HUES48 (cell line): Measurements from ENCODE around the gene RARRES1.
A peak's percentile ranks its signal among the peaks of the same experiment; 100 is the strongest.

Experiments
- H3K27ac ChIP-seq: one replicate; pipeline ENCODE4 v1.7.0; 2013; ENCODE audit warnings: low read depth, low read length, inconsistent platforms
- H3K27me3 ChIP-seq: 2 replicates; pipeline ENCODE4 v1.6.1; 2013; ENCODE audit warnings: mild to moderate bottlenecking, low read length; ENCODE audit not compliant: control insufficient read depth, insufficient read depth
- H3K36me3 ChIP-seq: 2 replicates; pipeline ENCODE4 v1.6.1; 2013; ENCODE audit warnings: low read length; ENCODE audit not compliant: control insufficient read depth, insufficient read depth
- H3K4me1 ChIP-seq: 2 replicates; pipeline ENCODE4 v1.6.1; 2013; ENCODE audit warnings: mild to moderate bottlenecking, low read length; ENCODE audit not compliant: control insufficient read depth, insufficient read depth
- H3K4me3 ChIP-seq: 2 replicates; pipeline ENCODE4 v1.5.1; 2013; ENCODE audit warnings: mild to moderate bottlenecking, low read depth, low read length
- H3K9ac ChIP-seq: 2 replicates; pipeline ENCODE4 v1.6.1; 2013; ENCODE audit warnings: mild to moderate bottlenecking, low read depth, low read length, moderate library complexity
- H3K9me3 ChIP-seq: 2 replicates; pipeline ENCODE4 v1.6.1; 2013; ENCODE audit warnings: low read length; ENCODE audit not compliant: control insufficient read depth, insufficient read depth

RARRES1 gene

DNA sequence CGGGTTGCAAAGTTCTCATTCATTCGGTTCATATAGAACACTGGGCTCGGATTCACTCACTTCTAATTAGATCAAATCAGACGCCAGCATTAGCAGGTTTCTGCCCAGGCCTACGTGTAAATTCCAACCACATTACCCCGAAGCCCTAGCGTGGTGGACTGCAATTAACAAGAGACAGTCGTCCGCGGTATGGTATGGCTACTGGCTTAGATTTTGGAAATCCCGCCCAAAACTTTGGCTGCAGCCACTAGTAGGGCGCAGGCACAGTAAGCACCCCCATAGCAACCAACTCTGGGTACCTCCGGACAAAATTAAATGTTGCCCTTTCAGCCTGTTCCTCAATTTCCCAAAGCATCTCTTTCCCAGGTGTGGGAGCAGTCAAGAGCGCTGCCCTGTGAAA is 771 bp downstream of the RARRES1 start:
- Histone ChIP-seq H3K9me3 (no peaks in the 10 kb centered on the region), H3K4me1 (peaks cover 5% of the 10 kb centered on the region; the same call in 1 of the 2 replicates), H3K9ac (no peak overlapping the region), H3K4me3 (peak overlapping the region; percentile 62), H3K27ac (no peak overlapping the region), H3K27me3 (peaks cover 22% of the 10 kb centered on the region), H3K36me3 (no peaks in the 10 kb centered on the region)

GRCh38 chr3:158728851-158729250 is 3.4 kb downstream of the RARRES1 start:
- Histone ChIP-seq H3K27ac (no peak overlapping the region), H3K27me3 (peaks cover 22% of the 10 kb centered on the region), H3K4me3 (no peak overlapping the region), H3K36me3 (no peaks in the 10 kb centered on the region), H3K4me1 (peaks cover 5% of the 10 kb centered on the region), H3K9ac (no peak overlapping the region), H3K9me3 (no peaks in the 10 kb centered on the region)

DNA sequence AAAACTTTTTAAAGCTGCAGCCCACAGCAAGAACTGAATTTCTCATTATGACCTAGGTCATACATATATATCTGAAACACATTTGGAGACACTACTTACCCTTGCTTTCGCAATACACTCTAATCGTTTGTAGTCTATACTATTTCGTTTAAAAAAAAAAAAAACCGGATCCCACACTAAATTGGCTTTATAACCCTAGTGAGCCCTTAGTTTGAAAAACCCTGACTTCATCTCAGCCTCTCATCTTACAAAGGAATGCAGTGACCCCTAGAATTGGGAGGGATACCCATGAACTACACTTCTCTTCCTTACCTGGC is 4.2 kb downstream of the RARRES1 start:
- peaks cover 5% of the 10 kb centered on the region for H3K4me1 ChIP-seq
- H3K27me3 ChIP-seq = peaks cover 21% of the 10 kb centered on the region
- no peak overlapping the region for H3K4me3 ChIP-seq
- no peaks in the 10 kb centered on the region for H3K9me3 ChIP-seq
- no peak overlapping the region for H3K9ac ChIP-seq
- H3K27ac ChIP-seq = no peak overlapping the region
- H3K36me3 ChIP-seq = no peaks in the 10 kb centered on the region

- no peak overlapping the region for H3K4me3 ChIP-seq
- peaks cover 16% of the 10 kb centered on the region for H3K27me3 ChIP-seq
- no peak overlapping the region for H3K9ac ChIP-seq
- H3K4me1 ChIP-seq = peaks cover 5% of the 10 kb centered on the region
- H3K36me3 ChIP-seq = no peaks in the 10 kb centered on the region
- no peak overlapping the region for H3K27ac ChIP-seq
- H3K9me3 ChIP-seq = no peaks in the 10 kb centered on the region
These were observed 4.8 kb downstream of the RARRES1 start for GRCh38 chr3:158727206-158728060.

GRCh38 chr3:158725348-158726011 is 6.8 kb downstream of the RARRES1 start:
- Histone ChIP-seq H3K9ac (no peak overlapping the region), H3K9me3 (no peaks in the 10 kb centered on the region), H3K4me3 (no peak overlapping the region), H3K27me3 (no peaks in the 10 kb centered on the region), H3K4me1 (no peaks in the 10 kb centered on the region; the same call in 1 of the 2 replicates), H3K27ac (no peak overlapping the region), H3K36me3 (no peaks in the 10 kb centered on the region)

DNA sequence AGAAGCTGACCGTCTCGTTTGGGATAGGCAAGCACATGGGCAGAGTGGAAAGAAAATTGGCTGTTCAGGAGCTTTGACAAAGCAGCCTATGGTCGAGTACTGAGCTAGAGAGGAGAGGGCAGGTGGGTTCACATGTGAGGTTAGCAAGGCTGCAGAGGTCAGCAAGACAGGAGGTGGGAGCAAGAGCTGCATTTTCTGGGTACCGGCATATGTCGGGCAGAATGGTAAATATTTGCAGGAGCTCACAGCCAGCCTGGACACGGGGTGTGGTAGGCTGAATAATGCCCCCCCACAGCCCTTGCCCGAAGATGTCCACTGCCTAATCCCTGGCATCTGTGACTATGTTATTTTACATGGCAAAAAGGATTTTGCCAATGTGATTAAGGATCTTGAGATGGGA is 8.3 kb downstream of the RARRES1 start:
- H3K36me3 ChIP-seq = no peaks in the 10 kb centered on the region
- no peaks in the 10 kb centered on the region; the same call in 1 of the 2 replicates for H3K4me1 ChIP-seq
- no peak overlapping the region for H3K9ac ChIP-seq
- H3K27ac ChIP-seq = no peak overlapping the region
- no peaks in the 10 kb centered on the region for H3K27me3 ChIP-seq
- no peak overlapping the region for H3K4me3 ChIP-seq
- no peaks in the 10 kb centered on the region for H3K9me3 ChIP-seq

- no peaks in the 10 kb centered on the region; the same call in 1 of the 2 replicates for H3K4me1 ChIP-seq
- H3K27ac ChIP-seq = no peak overlapping the region
- no peaks in the 10 kb centered on the region for H3K27me3 ChIP-seq
- H3K36me3 ChIP-seq = no peaks in the 10 kb centered on the region
- H3K4me3 ChIP-seq = no peak overlapping the region
- H3K9me3 ChIP-seq = no peaks in the 10 kb centered on the region
- no peak overlapping the region for H3K9ac ChIP-seq
These were observed 10.1 kb downstream of the RARRES1 start for GRCh38 chr3:158722108-158722507.

- Histone ChIP-seq H3K4me3 (no peak overlapping the region), H3K9me3 (no peaks in the 10 kb centered on the region), H3K27ac (no peak overlapping the region), H3K9ac (no peak overlapping the region), H3K36me3 (no peaks in the 10 kb centered on the region), H3K27me3 (no peaks in the 10 kb centered on the region), H3K4me1 (no peaks in the 10 kb centered on the region)
These were observed 13.6 kb downstream of the RARRES1 start for GRCh38 chr3:158718490-158719170.

- no peaks in the 10 kb centered on the region for H3K9me3 ChIP-seq
- no peaks in the 10 kb centered on the region for H3K36me3 ChIP-seq
- H3K4me1 ChIP-seq = peaks cover 7% of the 10 kb centered on the region; the same call in 1 of the 2 replicates
- no peak overlapping the region for H3K27ac ChIP-seq
- H3K4me3 ChIP-seq = no peak overlapping the region
- no peak overlapping the region for H3K9ac ChIP-seq
- H3K27me3 ChIP-seq = no peaks in the 10 kb centered on the region
These were observed 14.7 kb downstream of the RARRES1 start for GRCh38 chr3:158717576-158717975.

DNA sequence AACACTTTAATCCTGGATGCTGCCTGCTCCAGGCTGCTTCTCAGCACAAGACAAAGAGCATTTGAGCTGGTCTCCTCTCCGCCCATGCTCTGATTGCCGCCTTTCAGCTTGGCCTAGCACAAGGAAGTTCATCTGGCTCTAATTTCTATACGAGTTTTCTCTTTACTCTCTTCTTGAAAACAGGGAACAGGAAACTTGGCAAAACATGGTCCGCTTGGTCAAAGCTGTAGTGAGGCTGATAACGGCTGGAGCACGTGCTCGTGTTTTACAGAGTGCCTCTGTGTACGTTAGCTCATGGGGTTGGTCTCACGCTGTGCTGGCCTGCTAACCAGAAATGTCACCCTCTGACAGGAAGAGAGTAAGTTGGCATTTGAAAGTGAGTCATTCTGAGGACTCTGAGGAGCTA is 19.2 kb downstream of the RARRES1 start:
- Histone ChIP-seq H3K27me3 (no peaks in the 10 kb centered on the region), H3K4me3 (no peak overlapping the region), H3K4me1 (peaks cover 10% of the 10 kb centered on the region; the same call in 1 of the 2 replicates), H3K9ac (0 out of 2 replicates have a peak overlapping the region, but pooled peaks have one; percentile 9), H3K9me3 (no peaks in the 10 kb centered on the region), H3K36me3 (peaks cover 21% of the 10 kb centered on the region), H3K27ac (peak overlapping the region; percentile 30)

DNA sequence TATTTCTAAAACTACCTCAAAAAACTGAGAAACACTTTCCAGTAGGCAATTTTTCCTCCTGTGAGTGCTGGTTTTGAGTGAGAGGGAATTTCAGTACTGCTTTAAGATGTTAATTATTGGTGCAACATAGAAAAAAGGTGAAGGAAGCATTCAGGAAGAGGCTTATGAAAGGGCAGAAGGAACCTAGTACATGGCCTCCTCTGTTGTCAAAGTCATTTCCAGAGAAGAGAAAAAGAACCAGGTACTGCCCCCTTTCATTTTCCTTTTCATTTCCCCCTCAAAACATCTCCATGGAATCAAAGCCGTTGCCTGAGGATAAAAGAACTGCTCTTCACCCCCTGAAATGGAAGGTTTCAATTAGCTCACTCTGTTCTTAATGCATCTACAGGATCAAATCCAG is 19.8 kb downstream of the RARRES1 start:
- no peaks in the 10 kb centered on the region for H3K27me3 ChIP-seq
- peaks cover 24% of the 10 kb centered on the region for H3K36me3 ChIP-seq
- no peaks in the 10 kb centered on the region for H3K9me3 ChIP-seq
- H3K27ac ChIP-seq = no peak overlapping the region
- H3K4me1 ChIP-seq = peaks cover 10% of the 10 kb centered on the region; the same call in 1 of the 2 replicates
- H3K4me3 ChIP-seq = no peak overlapping the region
- H3K9ac ChIP-seq = no peak overlapping the region
